ENCODE measurements around the gene RUNX3.

- TF ChIP-seq CTCF (IDR thresholded peaks at IDR 0.05) (no peak), POLR2A (IDR thresholded peaks at IDR 0.05) (no peak)
Measured at GRCh38 chr1:24913616-24914225, 16.4 kb downstream of the RUNX3 start.
